A549 treated with ZK216348 at 1 μM for 4 hours (cell line): ENCODE data around the gene HECTD3. TPM values are rescaled to one million over a fixed set of nuclear protein-coding genes. Genes with fewer than 3 reads are reported as not detected.

Experiments used
- total RNA-seq: library from RNA; stranded (reverse); fragments of 200-300 nt; extraction: Qiagen RNA extraction; gene quantifications from 5 replicates; pipeline ENCODE4 v1.2.3, GENCODE V29; 2022; ENCODE audit warnings: low read depth

The HECTD3 gene
- total RNA-seq: 11.1 to 22.3 TPM (median 19.7 TPM) in 5 replicates

GRCh38 chr1:45010855-45011811 lies at the start of gene HECTD3:
TSS of gene HECTD3 (minus strand) at chr1:45011324. CDS start at chr1:45011257, 67 bp downstream.

DNA sequence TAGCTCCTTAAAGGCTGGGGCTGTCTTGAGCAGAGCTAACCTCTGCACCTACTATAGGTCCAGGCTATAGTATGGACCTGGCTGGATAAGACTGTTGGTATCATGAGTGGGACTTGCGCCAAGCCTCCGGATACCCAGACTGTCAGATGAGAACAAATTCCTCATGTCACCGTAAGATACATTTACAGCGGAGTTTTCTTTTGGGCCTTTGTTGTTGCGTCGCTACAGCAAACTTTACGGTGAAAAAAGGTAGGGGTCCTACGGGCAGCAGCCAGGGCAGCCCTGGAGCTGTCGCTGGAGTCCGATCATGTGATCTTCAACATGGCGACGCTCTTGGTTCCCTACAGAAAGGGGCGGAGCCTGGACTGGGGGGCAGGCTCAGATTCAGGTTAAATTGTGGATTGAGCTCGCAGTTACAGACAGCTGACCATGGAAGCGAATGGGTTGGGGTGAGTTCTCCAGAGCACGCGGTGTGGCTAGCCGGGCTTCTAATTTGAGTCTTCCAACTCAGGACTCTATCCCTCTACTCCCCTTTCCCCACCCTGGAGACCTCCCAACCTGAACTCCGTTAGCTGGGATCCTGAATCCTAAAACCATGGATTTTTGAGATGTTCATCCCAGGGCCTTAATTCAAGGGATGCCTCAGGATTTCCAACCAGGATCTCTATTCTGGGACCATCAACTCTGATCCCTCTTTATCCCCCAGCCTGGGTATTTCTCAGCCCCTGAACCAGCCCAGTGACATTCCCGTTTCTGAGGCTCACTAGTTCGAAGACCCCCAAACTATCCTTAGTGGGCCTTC lies 914 bp upstream of the HECTD3 start, which contains the start of gene UROD:
Gene UROD (plus strand): TSS at position 418 of the 802 bp plus-strand sequence. CDS start 12 bp downstream, at position 430.

Other genes starting within 250 kb of the HECTD3 start
- 1,564 to 1,669 TPM (median 1,623 TPM) in 5 replicates for gene RPS8, start 235.8 kb downstream of the HECTD3 start, total RNA-seq
- gene BEST4, start 223.2 kb downstream of the HECTD3 start, total RNA-seq: 0.26 to 0.42 TPM (median 0.38 TPM) in 5 replicates
- 9.4 to 22.4 TPM (median 17.4 TPM) in 5 replicates for gene PLK3, start 210.9 kb downstream of the HECTD3 start, total RNA-seq
- gene DYNLT4, start 204.0 kb downstream of the HECTD3 start, total RNA-seq: 0.69 to 0.99 TPM (median 0.81 TPM) in 3 of 5 replicates, not detected in the others
- 2.0 to 3.4 TPM (median 3.2 TPM) in 5 replicates for gene BTBD19, start 202.8 kb downstream of the HECTD3 start, total RNA-seq
- 0.20 to 0.31 TPM (median 0.25 TPM) in 4 of 5 replicates, not detected in the other for gene PTCH2, start 168.1 kb downstream of the HECTD3 start, total RNA-seq
- 18.0 to 20.9 TPM (median 18.9 TPM) in 5 replicates for gene EIF2B3, start 24.7 kb downstream of the HECTD3 start, total RNA-seq
- gene UROD, start 930 bp upstream of the HECTD3 start, total RNA-seq: 43.4 to 47.7 TPM (median 46.1 TPM) in 5 replicates
- 0.35 to 0.62 TPM (median 0.53 TPM) in 5 replicates for gene ZSWIM5, start 195.3 kb upstream of the HECTD3 start, total RNA-seq